K562 (cell line): Measurements from ENCODE around the gene SLC13A4. TPM values are rescaled to one million over a fixed set of nuclear protein-coding genes. Genes with fewer than 3 reads are reported as not detected.

Experiments used
- BRD9 ChIP-seq: fragments of 450-650 bp; IDR thresholded peaks from 2 replicates; pipeline ENCODE4 v1.6.1; 2018; ENCODE audit warnings: low read depth; ENCODE audit not compliant: partially characterized antibody
- CBX2 ChIP-seq: fragments of 200-600 bp; sonication (generic); IDR thresholded peaks from one replicate; pipeline ENCODE4 v1.6.1; 2012; ENCODE audit warnings: mild to moderate bottlenecking, low read length, inconsistent platforms; ENCODE audit not compliant: insufficient read depth, poor library complexity, severe bottlenecking
- CREM ChIP-seq: IDR thresholded peaks from 2 replicates; pipeline ENCODE4 v1.6.1; 2014; ENCODE audit warnings: antibody characterized with exemption, low read depth
- EP300 ChIP-seq: IDR thresholded peaks from 2 replicates; pipeline ENCODE4 v1.6.1; 2012; ENCODE audit warnings: low read length, improper control_type of control experiment
- ETV6 ChIP-seq, 3 experiments: fragments of 150-350 bp in 1 of 3; sonication (generic) in 1 of 3; formaldehyde crosslinking in 1 of 3; IDR thresholded peaks; 2 replicates each; pipeline versions ENCODE4 v1.6.1 to v1.8.0; 2014 to 2022; ENCODE audit warnings: borderline replicate concordance in 2 of 3, low read depth in 2 of 3, antibody characterized with exemption in 1 of 3, low read length in 1 of 3, mild to moderate bottlenecking in 1 of 3, missing genetic modification reagents in 1 of 3
- FOXP1 ChIP-seq: sonication (generic); formaldehyde crosslinking; IDR thresholded peaks from 2 replicates; pipeline ENCODE4 v1.8.0; 2022; ENCODE audit warnings: mild to moderate bottlenecking, missing genetic modification reagents
- PML ChIP-seq: IDR thresholded peaks from 2 replicates; pipeline ENCODE4 v1.6.1; 2012; ENCODE audit warnings: low read length, inconsistent platforms
- TOE1 ChIP-seq, 2 experiments: fragments of 450-650 bp in 1 of 2; sonication (generic) in 1 of 2; formaldehyde crosslinking in 1 of 2; IDR thresholded peaks; 2 replicates each; pipeline versions ENCODE4 v1.7.1 to v1.8.0; 2016 to 2022; ENCODE audit warnings: borderline replicate concordance in 2 of 2, mild to moderate bottlenecking in 2 of 2, antibody characterized with exemption in 1 of 2, inconsistent platforms in 1 of 2, low read depth in 1 of 2, missing genetic modification reagents in 1 of 2, moderate library complexity in 1 of 2
- ZFPM2 ChIP-seq: fragments of 250-450 bp; sonication (Bioruptor Pico); IDR thresholded peaks from 2 replicates; pipeline ENCODE4 v1.5.1; 2022; ENCODE audit warnings: mild to moderate bottlenecking
- polyA plus RNA-seq, 8 experiments: library from polyadenylated mRNA; depleted of rRNA in 4 of 8; stranded (reverse) in 5 of 8; unstranded in 3 of 8; fragments of >200 nt; fragmentation: Nextera tagmentation in 2 of 8; fragmentation: Illumina TruSeq in 1 of 8; extraction: Ambion mirVana in 2 of 8; extraction: Trizol in 1 of 8; gene quantifications; 2 replicates each; pipeline versions ENCODE4 v1.2.1 to v1.2.3, GENCODE V29; 2011 to 2014; ENCODE audit warnings: inconsistent platforms in 1 of 8, missing spikeins in 1 of 8
- total RNA-seq, 7 experiments: library from RNA; depleted of rRNA in 6 of 7; stranded (reverse); fragments of >200 nt in 6 of 7; fragmentation: Illumina TruSeq in 2 of 7; extraction: Trizol in 2 of 7; gene quantifications; 2 replicates each; pipeline versions ENCODE4 v1.2.1 to v1.2.3, GENCODE V29; 2011 to 2021; ENCODE audit warnings: low replicate concordance in 1 of 7
- TF ChIP-seq, protein P1 (sequence below): fragments of 200-600 bp; sonication (generic); IDR thresholded peaks from one replicate; pipeline ENCODE4 v1.6.1; 2012; ENCODE audit warnings: mild to moderate bottlenecking, low read depth, low read length, inconsistent platforms
- TF ChIP-seq, protein P2 (sequence below), 2 experiments: fragments of 200-800 bp in 1 of 2; sonication (Bioruptor generic) in 1 of 2; sonication (generic) in 1 of 2; formaldehyde crosslinking in 1 of 2; IDR thresholded peaks in 1 of 2; conservative IDR thresholded peaks in 1 of 2; 2 replicates each; pipeline versions ENCODE4 v1.5.0 to v1.6.1; 2016 to 2020; ENCODE audit warnings: missing compliant biosample characterization in 1 of 2, missing genetic modification characterization in 1 of 2, missing genetic modification reagents in 1 of 2

The SLC13A4 gene
- total and polyA plus RNA-seq, 9 of the 15 experiments (the other 6 are each of a cell fraction or from before 2014, with no cell fraction given), result 0.11 to 1.0 (median 0.36) TPM

DNA sequence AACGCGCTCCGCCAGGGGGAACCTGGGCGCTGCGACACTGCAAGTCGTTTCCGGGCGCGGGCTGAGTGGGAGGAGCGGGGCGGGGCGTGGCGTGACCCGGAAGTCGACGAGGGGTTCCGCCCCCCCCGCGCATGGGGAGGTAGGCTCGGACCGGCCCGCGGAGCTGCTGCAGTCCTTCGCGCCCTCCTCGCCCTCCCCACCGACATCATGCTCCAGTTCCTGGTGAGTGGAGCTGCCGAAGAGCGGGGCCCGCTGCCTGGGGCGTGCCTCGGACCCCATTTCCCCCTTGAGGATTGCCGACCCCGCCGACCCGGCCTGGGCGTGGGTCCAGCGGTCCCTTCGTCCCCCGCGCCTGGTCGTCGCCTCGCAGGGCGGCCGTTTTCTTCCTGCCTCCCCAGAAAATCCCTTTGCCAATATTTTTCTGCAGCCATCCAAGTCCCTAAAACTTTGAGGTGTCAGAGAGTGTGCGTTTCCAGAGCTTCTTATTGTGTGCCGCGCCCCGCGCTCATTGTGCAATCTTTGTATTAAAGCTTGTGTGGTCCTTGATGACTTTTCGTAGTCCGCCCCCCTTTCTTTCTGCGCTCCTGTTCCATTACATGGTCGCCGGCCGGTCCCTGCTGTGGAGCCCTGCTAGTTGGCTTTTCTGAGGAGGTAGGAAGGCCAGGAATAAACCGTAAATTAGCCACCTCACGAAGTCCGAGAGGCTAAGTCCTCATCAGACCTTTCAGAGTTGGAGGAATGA is 65.4 kb downstream of the SLC13A4 start, which contains the start of gene STMP1 (continued):
- TF ChIP-seq, protein P1, sequence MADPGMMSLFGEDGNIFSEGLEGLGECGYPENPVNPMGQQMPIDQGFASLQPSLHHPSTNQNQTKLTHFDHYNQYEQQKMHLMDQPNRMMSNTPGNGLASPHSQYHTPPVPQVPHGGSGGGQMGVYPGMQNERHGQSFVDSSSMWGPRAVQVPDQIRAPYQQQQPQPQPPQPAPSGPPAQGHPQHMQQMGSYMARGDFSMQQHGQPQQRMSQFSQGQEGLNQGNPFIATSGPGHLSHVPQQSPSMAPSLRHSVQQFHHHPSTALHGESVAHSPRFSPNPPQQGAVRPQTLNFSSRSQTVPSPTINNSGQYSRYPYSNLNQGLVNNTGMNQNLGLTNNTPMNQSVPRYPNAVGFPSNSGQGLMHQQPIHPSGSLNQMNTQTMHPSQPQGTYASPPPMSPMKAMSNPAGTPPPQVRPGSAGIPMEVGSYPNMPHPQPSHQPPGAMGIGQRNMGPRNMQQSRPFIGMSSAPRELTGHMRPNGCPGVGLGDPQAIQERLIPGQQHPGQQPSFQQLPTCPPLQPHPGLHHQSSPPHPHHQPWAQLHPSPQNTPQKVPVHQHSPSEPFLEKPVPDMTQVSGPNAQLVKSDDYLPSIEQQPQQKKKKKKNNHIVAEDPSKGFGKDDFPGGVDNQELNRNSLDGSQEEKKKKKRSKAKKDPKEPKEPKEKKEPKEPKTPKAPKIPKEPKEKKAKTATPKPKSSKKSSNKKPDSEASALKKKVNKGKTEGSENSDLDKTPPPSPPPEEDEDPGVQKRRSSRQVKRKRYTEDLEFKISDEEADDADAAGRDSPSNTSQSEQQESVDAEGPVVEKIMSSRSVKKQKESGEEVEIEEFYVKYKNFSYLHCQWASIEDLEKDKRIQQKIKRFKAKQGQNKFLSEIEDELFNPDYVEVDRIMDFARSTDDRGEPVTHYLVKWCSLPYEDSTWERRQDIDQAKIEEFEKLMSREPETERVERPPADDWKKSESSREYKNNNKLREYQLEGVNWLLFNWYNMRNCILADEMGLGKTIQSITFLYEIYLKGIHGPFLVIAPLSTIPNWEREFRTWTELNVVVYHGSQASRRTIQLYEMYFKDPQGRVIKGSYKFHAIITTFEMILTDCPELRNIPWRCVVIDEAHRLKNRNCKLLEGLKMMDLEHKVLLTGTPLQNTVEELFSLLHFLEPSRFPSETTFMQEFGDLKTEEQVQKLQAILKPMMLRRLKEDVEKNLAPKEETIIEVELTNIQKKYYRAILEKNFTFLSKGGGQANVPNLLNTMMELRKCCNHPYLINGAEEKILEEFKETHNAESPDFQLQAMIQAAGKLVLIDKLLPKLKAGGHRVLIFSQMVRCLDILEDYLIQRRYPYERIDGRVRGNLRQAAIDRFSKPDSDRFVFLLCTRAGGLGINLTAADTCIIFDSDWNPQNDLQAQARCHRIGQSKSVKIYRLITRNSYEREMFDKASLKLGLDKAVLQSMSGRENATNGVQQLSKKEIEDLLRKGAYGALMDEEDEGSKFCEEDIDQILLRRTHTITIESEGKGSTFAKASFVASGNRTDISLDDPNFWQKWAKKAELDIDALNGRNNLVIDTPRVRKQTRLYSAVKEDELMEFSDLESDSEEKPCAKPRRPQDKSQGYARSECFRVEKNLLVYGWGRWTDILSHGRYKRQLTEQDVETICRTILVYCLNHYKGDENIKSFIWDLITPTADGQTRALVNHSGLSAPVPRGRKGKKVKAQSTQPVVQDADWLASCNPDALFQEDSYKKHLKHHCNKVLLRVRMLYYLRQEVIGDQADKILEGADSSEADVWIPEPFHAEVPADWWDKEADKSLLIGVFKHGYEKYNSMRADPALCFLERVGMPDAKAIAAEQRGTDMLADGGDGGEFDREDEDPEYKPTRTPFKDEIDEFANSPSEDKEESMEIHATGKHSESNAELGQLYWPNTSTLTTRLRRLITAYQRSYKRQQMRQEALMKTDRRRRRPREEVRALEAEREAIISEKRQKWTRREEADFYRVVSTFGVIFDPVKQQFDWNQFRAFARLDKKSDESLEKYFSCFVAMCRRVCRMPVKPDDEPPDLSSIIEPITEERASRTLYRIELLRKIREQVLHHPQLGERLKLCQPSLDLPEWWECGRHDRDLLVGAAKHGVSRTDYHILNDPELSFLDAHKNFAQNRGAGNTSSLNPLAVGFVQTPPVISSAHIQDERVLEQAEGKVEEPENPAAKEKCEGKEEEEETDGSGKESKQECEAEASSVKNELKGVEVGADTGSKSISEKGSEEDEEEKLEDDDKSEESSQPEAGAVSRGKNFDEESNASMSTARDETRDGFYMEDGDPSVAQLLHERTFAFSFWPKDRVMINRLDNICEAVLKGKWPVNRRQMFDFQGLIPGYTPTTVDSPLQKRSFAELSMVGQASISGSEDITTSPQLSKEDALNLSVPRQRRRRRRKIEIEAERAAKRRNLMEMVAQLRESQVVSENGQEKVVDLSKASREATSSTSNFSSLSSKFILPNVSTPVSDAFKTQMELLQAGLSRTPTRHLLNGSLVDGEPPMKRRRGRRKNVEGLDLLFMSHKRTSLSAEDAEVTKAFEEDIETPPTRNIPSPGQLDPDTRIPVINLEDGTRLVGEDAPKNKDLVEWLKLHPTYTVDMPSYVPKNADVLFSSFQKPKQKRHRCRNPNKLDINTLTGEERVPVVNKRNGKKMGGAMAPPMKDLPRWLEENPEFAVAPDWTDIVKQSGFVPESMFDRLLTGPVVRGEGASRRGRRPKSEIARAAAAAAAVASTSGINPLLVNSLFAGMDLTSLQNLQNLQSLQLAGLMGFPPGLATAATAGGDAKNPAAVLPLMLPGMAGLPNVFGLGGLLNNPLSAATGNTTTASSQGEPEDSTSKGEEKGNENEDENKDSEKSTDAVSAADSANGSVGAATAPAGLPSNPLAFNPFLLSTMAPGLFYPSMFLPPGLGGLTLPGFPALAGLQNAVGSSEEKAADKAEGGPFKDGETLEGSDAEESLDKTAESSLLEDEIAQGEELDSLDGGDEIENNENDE, result peak; percentile 81
- TF ChIP-seq TOE1 (IDR thresholded peaks at IDR 0.05; ENCODE audit: borderline replicate concordance), result peak; percentile 64; the same call in 1 of the 2 replicates
- TF ChIP-seq TOE1 (CRISPR knock-in tag; IDR thresholded peaks at IDR 0.05; ENCODE audit: borderline replicate concordance, low read depth), result peak; percentile 99
- TF ChIP-seq CBX2, result no peak
- TF ChIP-seq EP300, result peak; percentile 58
- peak; percentile 57; the same call in 1 of the 2 replicates for TF ChIP-seq ZFPM2 (CRISPR knock-in tag)
- peak; percentile 92 for TF ChIP-seq FOXP1 (CRISPR knock-in tag)
- TF ChIP-seq CREM, result peak; percentile 96
- TF ChIP-seq PML, result peak; percentile 88
- TF ChIP-seq ETV6 (IDR thresholded peaks at IDR 0.05; ENCODE audit: borderline replicate concordance in 1 of 2, low read depth in 2 of 2, low read length in 1 of 2), result 0 out of 4 replicates have a peak, but pooled peaks of 1 of the 2 experiments have one; percentile 70
- peak; percentile 97 for TF ChIP-seq ETV6 (CRISPR knock-in tag; IDR thresholded peaks at IDR 0.05; ENCODE audit: borderline replicate concordance)
- TF ChIP-seq BRD9, result peak; percentile 27
- TF ChIP-seq, protein P2, sequence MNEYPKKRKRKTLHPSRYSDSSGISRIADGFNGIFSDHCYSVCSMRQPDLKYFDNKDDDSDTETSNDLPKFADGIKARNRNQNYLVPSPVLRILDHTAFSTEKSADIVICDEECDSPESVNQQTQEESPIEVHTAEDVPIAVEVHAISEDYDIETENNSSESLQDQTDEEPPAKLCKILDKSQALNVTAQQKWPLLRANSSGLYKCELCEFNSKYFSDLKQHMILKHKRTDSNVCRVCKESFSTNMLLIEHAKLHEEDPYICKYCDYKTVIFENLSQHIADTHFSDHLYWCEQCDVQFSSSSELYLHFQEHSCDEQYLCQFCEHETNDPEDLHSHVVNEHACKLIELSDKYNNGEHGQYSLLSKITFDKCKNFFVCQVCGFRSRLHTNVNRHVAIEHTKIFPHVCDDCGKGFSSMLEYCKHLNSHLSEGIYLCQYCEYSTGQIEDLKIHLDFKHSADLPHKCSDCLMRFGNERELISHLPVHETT (CRISPR knock-in tag; conservative IDR thresholded peaks at IDR 0.05 in 1 of 2, IDR thresholded peaks at IDR 0.05 in 1 of 2), result peak in 1 of 2 experiments; percentile 95; a peak in 2 of 4 replicates
